Endothelial cell of umbilical vein (primary cell): ENCODE measurements around the gene KAT2B. TPM values are rescaled to one million over a fixed set of nuclear protein-coding genes. Genes with fewer than 3 reads are reported as not detected.

ENCODE experiments used
- BruUV-seq: library from RNA; stranded (reverse); fragments of 400-500 nt; replicated peaks from 2 replicates; lab custom pipeline; 2021; lab: Mats Ljungman, UMichigan
- CTCF ChIA-PET: fragments of 300-600, 350-600 bp; sonication (Branson Sonifier 250); formaldehyde crosslinking; loops from one replicate; lab custom pipeline; 2021; ENCODE audit warnings: antibody characterized with exemption, inconsistent platforms; lab: Charles Lee
- POLR2A ChIA-PET: fragments of 300-600, 350-600 bp; sonication (Branson Sonifier 250); formaldehyde crosslinking; loops from one replicate; lab custom pipeline; 2021; ENCODE audit warnings: antibody characterized with exemption, inconsistent platforms; lab: Charles Lee
- DNase-seq: peaks from one replicate; pipeline ENCODE4 v3.0.0-alpha.2; 2011; ENCODE audit warnings: low read depth, low spot score
- FAIRE-seq: peaks from 2 replicates; lab custom pipeline; 2011; peaks lifted over from hg19 to GRCh38; lab: Jason Lieb, UNC
- H2AFZ ChIP-seq: 2 replicates; pipeline ENCODE4 v1.6.0; 2012; ENCODE audit warnings: low read depth, low read length, control low read depth, inconsistent platforms
- H3K27ac ChIP-seq: 2 replicates; pipeline ENCODE4 v1.5.1; 2011; ENCODE audit warnings: low read depth, mild to moderate bottlenecking, control low read depth, low read length, moderate library complexity; ENCODE audit not compliant: insufficient read depth
- H3K27me3 ChIP-seq, 2 experiments: 2 replicates each; pipeline versions ENCODE4 v1.6.0 to v1.6.1; 2011; ENCODE audit warnings: low read length in 2 of 2, mixed read lengths in 1 of 2; ENCODE audit not compliant: control insufficient read depth in 2 of 2, insufficient read depth in 2 of 2
- H3K36me3 ChIP-seq, 2 experiments: 2 replicates in 1 of 2; 3 replicates in 1 of 2; pipeline ENCODE4 v1.5.1; 2011; ENCODE audit warnings: low read length in 2 of 2, mild to moderate bottlenecking in 1 of 2, moderate library complexity in 1 of 2; ENCODE audit not compliant: control insufficient read depth in 2 of 2, insufficient read depth in 2 of 2; ENCODE audit errors: extremely low read depth in 1 of 2
- H3K4me1 ChIP-seq: 3 replicates; pipeline ENCODE4 v1.5.1; 2011; ENCODE audit warnings: mild to moderate bottlenecking, low read length; ENCODE audit not compliant: control insufficient read depth, insufficient read depth; ENCODE audit errors: extremely low read depth
- H3K4me2 ChIP-seq: 2 replicates; pipeline ENCODE4 v1.6.1; 2011; ENCODE audit warnings: low read length, control low read depth, mixed read lengths; ENCODE audit not compliant: insufficient read depth
- H3K4me3 ChIP-seq, 3 experiments: fragments of 200-600 bp in 1 of 3; sonication (generic), shearing (Covaris generic) in 1 of 3; replicated peaks in 1 of 3; 2 replicates each; pipeline ENCODE4 v1.5.1; 2011 to 2016; ENCODE audit warnings: control low read depth in 3 of 3, low read length in 3 of 3, mild to moderate bottlenecking in 2 of 3, inconsistent platforms in 1 of 3, low read depth in 1 of 3, moderate library complexity in 1 of 3; ENCODE audit not compliant: insufficient read depth in 1 of 3
- H3K79me2 ChIP-seq: 2 replicates; pipeline ENCODE4 v1.6.0; 2012; ENCODE audit warnings: low read length, inconsistent platforms; ENCODE audit not compliant: control insufficient read depth, insufficient read depth
- H3K9ac ChIP-seq: replicated peaks from 2 replicates; pipeline ENCODE3; 2011; ENCODE audit warnings: low read length, control low read depth; ENCODE audit not compliant: insufficient read depth; ENCODE audit errors: extremely low read depth
- H3K9me1 ChIP-seq: replicated peaks from 3 replicates; pipeline ENCODE4 v1.6.0; 2011; ENCODE audit warnings: mild to moderate bottlenecking, low read length; ENCODE audit not compliant: control insufficient read depth, insufficient read depth; ENCODE audit errors: extremely low read depth
- H3K9me3 ChIP-seq: replicated peaks from 2 replicates; pipeline ENCODE4 v1.5.1; 2012; ENCODE audit warnings: low read length, inconsistent platforms; ENCODE audit not compliant: control insufficient read depth, insufficient read depth
- H4K20me1 ChIP-seq: replicated peaks from 2 replicates; pipeline ENCODE3; 2011; ENCODE audit warnings: mild to moderate bottlenecking, low read length; ENCODE audit not compliant: control insufficient read depth, insufficient read depth; ENCODE audit errors: extremely low read depth
- EZH2 ChIP-seq: IDR thresholded peaks from 2 replicates; pipeline ENCODE4 v1.6.1; 2012; ENCODE audit warnings: borderline replicate concordance, low read depth, mild to moderate bottlenecking, moderate library complexity, low read length, inconsistent platforms; ENCODE audit not compliant: severe bottlenecking
- FOS ChIP-seq: IDR thresholded peaks from 2 replicates; pipeline ENCODE4 v1.6.1; 2011; ENCODE audit warnings: mild to moderate bottlenecking, low read length, moderate library complexity, borderline replicate concordance; ENCODE audit not compliant: insufficient read depth
- GATA2 ChIP-seq: IDR thresholded peaks from 2 replicates; pipeline ENCODE4 v1.7.0; 2011; ENCODE audit warnings: low read depth, mild to moderate bottlenecking, moderate library complexity, mixed read lengths, low read length; ENCODE audit not compliant: insufficient read length, insufficient read depth
- JUN ChIP-seq: IDR thresholded peaks from 2 replicates; pipeline ENCODE4 v1.6.1; 2011; ENCODE audit warnings: borderline replicate concordance, low read depth; ENCODE audit not compliant: insufficient read length, insufficient read depth
- MYC ChIP-seq: IDR thresholded peaks from one replicate; pipeline ENCODE4 v1.6.1; 2011; ENCODE audit warnings: mild to moderate bottlenecking, low read depth, low read length
- POLR2A ChIP-seq: IDR thresholded peaks from 2 replicates; pipeline ENCODE4 v1.6.1; 2012; ENCODE audit warnings: low read depth, mild to moderate bottlenecking, control low read depth, low read length
- POLR2AphosphoS5 ChIP-seq: IDR thresholded peaks from 2 replicates; pipeline ENCODE4 v1.6.1; 2012; ENCODE audit warnings: low read depth, mild to moderate bottlenecking, control low read depth, low read length, moderate library complexity; ENCODE audit not compliant: insufficient read depth
- dilution Hi-C: fragments of 300-500 bp; cut with MboI; formaldehyde crosslinking; loops from one replicate; pipeline ENCODE4 v1.15.0; 2019; ENCODE audit warnings: low sequenced_read_pairs; ENCODE audit not compliant: extremely low pct_ligation_motif_present
- intact Hi-C: fragments of 100-400 bp; cut with micrococcal nuclease; formaldehyde crosslinking; loops from one replicate; pipeline ENCODE4 v1.10.0; 2022
- polyA plus RNA-seq, 4 experiments: library from polyadenylated mRNA; depleted of rRNA in 3 of 4; stranded (reverse) in 3 of 4; unstranded in 1 of 4; fragments of >200 nt; gene quantifications; 2 replicates each; pipeline versions ENCODE4 v1.2.1 to v1.2.3, GENCODE V29; 2011 to 2012; ENCODE audit warnings: missing spikeins in 1 of 4
- total RNA-seq: library from RNA; stranded (reverse); gene quantifications from 2 replicates; pipeline ENCODE4 v1.2.3, GENCODE V29; 2021
- TF ChIP-seq, protein P1 (sequence below): IDR thresholded peaks from 2 replicates; pipeline ENCODE4 v1.6.1; 2011; ENCODE audit not compliant: insufficient read depth, insufficient read length
- TF ChIP-seq, protein P2 (sequence below), 2 donors: IDR thresholded peaks; 1 replicate in 1 of 2; 2 replicates in 1 of 2; pipeline ENCODE4 v1.5.1; 2011; ENCODE audit warnings: low read length in 2 of 2, mild to moderate bottlenecking in 2 of 2, moderate library complexity in 2 of 2, control low read depth in 1 of 2, inconsistent platforms in 1 of 2, low read depth in 1 of 2; ENCODE audit not compliant: insufficient read depth in 1 of 2; ENCODE audit errors: extremely low read depth in 1 of 2

Gene KAT2B
- total and polyA plus RNA-seq, 2 donors (not counting 3 experiments of a cell fraction or from before 2014, with no cell fraction given): 2.6 to 11.0 TPM

DNA sequence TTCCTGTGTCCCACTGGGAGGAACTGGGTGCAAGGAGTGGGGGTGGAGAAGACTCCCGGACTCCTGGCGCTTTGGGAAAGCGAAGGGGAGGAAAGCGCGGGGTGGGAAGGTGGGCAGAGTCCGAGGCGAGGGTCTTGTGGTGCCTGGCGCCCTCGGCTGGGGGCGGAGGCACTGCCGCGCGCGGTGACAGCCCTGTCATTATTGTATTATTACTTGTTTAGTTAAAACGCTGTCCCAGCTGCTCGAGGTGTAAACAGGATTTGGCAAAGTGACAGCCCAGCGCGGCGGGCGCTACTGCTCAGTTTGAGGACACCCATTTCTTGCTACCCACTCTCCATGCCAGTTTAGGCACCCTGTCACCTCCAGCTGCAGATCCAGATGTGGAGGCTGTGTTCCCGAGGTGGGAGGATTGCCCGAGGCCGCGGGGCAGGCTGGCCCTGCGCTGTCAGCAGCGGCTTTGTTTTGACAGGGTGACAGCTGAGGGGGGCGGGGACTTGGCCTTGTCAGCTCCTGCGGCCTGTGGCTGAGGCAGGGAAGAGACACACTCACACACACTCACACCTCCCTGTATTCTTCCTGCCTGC lies 1.0 kb downstream of the KAT2B start:
- Histone ChIP-seq H3K4me1 (peaks cover 16% of the 10 kb centered on the region), H3K9me3 (no peaks in the 10 kb centered on the region), H3K4me3 (peak overlapping the region; percentile 55 to 66 (median 66)), H3K9ac (no peak overlapping the region), H3K36me3 (no peaks in the 10 kb centered on the region), H3K79me2 (no peaks in the 10 kb centered on the region), H2AFZ (peak overlapping the region; percentile 73), H3K27ac (no peak overlapping the region), H3K27me3 (no peaks in the 10 kb centered on the region), H3K4me2 (peak overlapping the region; percentile 71), H4K20me1 (no peaks in the 10 kb centered on the region), H3K9me1 (no peaks in the 10 kb centered on the region)
- TF ChIP-seq EZH2: no peak
- TF ChIP-seq GATA2: no peak
- TF ChIP-seq, protein P1, sequence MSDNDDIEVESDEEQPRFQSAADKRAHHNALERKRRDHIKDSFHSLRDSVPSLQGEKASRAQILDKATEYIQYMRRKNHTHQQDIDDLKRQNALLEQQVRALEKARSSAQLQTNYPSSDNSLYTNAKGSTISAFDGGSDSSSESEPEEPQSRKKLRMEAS: no peak
- TF ChIP-seq, protein P2, sequence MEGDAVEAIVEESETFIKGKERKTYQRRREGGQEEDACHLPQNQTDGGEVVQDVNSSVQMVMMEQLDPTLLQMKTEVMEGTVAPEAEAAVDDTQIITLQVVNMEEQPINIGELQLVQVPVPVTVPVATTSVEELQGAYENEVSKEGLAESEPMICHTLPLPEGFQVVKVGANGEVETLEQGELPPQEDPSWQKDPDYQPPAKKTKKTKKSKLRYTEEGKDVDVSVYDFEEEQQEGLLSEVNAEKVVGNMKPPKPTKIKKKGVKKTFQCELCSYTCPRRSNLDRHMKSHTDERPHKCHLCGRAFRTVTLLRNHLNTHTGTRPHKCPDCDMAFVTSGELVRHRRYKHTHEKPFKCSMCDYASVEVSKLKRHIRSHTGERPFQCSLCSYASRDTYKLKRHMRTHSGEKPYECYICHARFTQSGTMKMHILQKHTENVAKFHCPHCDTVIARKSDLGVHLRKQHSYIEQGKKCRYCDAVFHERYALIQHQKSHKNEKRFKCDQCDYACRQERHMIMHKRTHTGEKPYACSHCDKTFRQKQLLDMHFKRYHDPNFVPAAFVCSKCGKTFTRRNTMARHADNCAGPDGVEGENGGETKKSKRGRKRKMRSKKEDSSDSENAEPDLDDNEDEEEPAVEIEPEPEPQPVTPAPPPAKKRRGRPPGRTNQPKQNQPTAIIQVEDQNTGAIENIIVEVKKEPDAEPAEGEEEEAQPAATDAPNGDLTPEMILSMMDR (IDR thresholded peaks at IDR 0.05; ENCODE audit: extremely low read depth in 1 of 2, insufficient read depth in 1 of 2, low read depth in 1 of 2, low read length in 2 of 2): no peak
- no peak for TF ChIP-seq POLR2AphosphoS5
- no peak for TF ChIP-seq POLR2A
- TF ChIP-seq MYC: no peak
- no peak for TF ChIP-seq FOS
- no peak for TF ChIP-seq JUN
- POLR2A ChIA-PET: interaction anchor here (0.5 to 1.3 kb wide), 2 partner anchors 16 to 141 kb away, joined by 4 to 5 read pairs; no protein-coding TSS in a partner anchor
- dilution Hi-C loops: no loop called here
- CTCF ChIA-PET: interaction anchor here (1.2 to 2.0 kb wide), 6 partner anchors 18 to 155 kb away, joined by 3 to 11 read pairs (median 4); no protein-coding TSS in a partner anchor
- intact Hi-C loops: loop anchor here (1.0 to 2.0 kb wide), 2 partner anchors 13 to 216 kb away; no protein-coding TSS in a partner anchor
- DNase-seq: peak; percentile 70
- BruUV-seq: no TSS peak
- FAIRE-seq: peak; percentile 26
